GM18505 (cell line): ENCODE results near the gene CNTN5.
"Not testable (repeated sequence)": the region's sequence is repeated elsewhere in the genome, so short reads cannot be mapped to it uniquely, and the experiment has no call there.

Source experiments
- ATAC-seq: cut with Tn5 transposase; IDR thresholded peaks from one replicate; pipeline ENCODE4 v1.9.1; 2021; ENCODE audit not compliant: unreplicated experiment
- POLR2A ChIP-seq: IDR thresholded peaks from 4 replicates; pipeline ENCODE4 v1.6.1; 2011; ENCODE audit warnings: borderline replicate concordance; ENCODE audit not compliant: insufficient read depth, insufficient read length; ENCODE audit errors: extremely low read depth

CNTN5 gene

GRCh38 chr11:99822846-99823565 is 802.3 kb downstream of the CNTN5 start:
- ATAC-seq = no peak

GRCh38 chr11:99836739-99837138 is 816.0 kb downstream of the CNTN5 start:
- ATAC-seq = not testable (repeated sequence)

More at GRCh38 chr11:99822846-99823565, 802.3 kb downstream of the CNTN5 start:
- TF ChIP-seq POLR2A = no peak

- no peak for ATAC-seq
- TF ChIP-seq POLR2A = no peak
These were observed 821.1 kb downstream of the CNTN5 start for GRCh38 chr11:99841885-99842284.

- ATAC-seq = no peak
These were observed 845.2 kb downstream of the CNTN5 start for GRCh38 chr11:99865951-99866350.

GRCh38 chr11:99881610-99882009 is 860.9 kb downstream of the CNTN5 start:
- no peak for ATAC-seq
- TF ChIP-seq POLR2A = no peak

More at GRCh38 chr11:99865951-99866350, 845.2 kb downstream of the CNTN5 start:
- TF ChIP-seq POLR2A = no peak

- no peak for ATAC-seq
- TF ChIP-seq POLR2A = no peak
These were observed 864.0 kb downstream of the CNTN5 start for GRCh38 chr11:99884750-99885149.

GRCh38 chr11:99887481-99887880 is 866.7 kb downstream of the CNTN5 start:
- no peak for ATAC-seq
- TF ChIP-seq POLR2A = no peak

GRCh38 chr11:99893811-99894210 is 873.1 kb downstream of the CNTN5 start:
- no peak for TF ChIP-seq POLR2A
- no peak for ATAC-seq

GRCh38 chr11:99901175-99901574 is 880.4 kb downstream of the CNTN5 start:
- no peak for ATAC-seq
- no peak for TF ChIP-seq POLR2A

- no peak for TF ChIP-seq POLR2A
- ATAC-seq = no peak
These were observed 890.4 kb downstream of the CNTN5 start for GRCh38 chr11:99911116-99911515.

GRCh38 chr11:99916078-99916477 is 895.3 kb downstream of the CNTN5 start:
- ATAC-seq = no peak
- TF ChIP-seq POLR2A = no peak

GRCh38 chr11:99918761-99919160 is 898.0 kb downstream of the CNTN5 start:
- ATAC-seq = no peak
- no peak for TF ChIP-seq POLR2A

- TF ChIP-seq POLR2A = no peak
- ATAC-seq = no peak
These were observed 900.2 kb downstream of the CNTN5 start for GRCh38 chr11:99920956-99921355.

GRCh38 chr11:99925968-99926367 is 905.2 kb downstream of the CNTN5 start:
- TF ChIP-seq POLR2A = no peak
- no peak for ATAC-seq

GRCh38 chr11:99932684-99933083 is 911.9 kb downstream of the CNTN5 start:
- no peak for TF ChIP-seq POLR2A
- ATAC-seq = no peak
